ENCODE data around the gene CACNG1. TPM values are rescaled to one million over a fixed set of nuclear protein-coding genes. Genes with fewer than 3 reads are reported as not detected.
"Not testable (repeated sequence)": the region's sequence is repeated elsewhere in the genome, so short reads cannot be mapped to it uniquely, and the experiment has no call there.

Gene CACNG1
- total RNA-seq, 2 donors from 2014 or later = not detected

- no peak for TF ChIP-seq CTCF (IDR thresholded peaks at IDR 0.05)
Measured at GRCh38 chr17:67096609-67097008, 52.3 kb downstream of the CACNG1 start.

GRCh38 chr17:67098006-67098405 is 53.7 kb downstream of the CACNG1 start:
- DNase-seq (ENCODE audit: low spot score) (no peak), ATAC-seq (ENCODE audit: insufficient number of reproducible peaks, low FRiP score, low read depth) (no peak)
- H3K27me3 ChIP-seq (replicated peaks; ENCODE audit: insufficient read depth) = no peaks in the 10 kb centered on the region
- no peaks in the 10 kb centered on the region for H3K9me3 ChIP-seq
- H3K4me3 ChIP-seq = no peak overlapping the region
- H3K4me1 ChIP-seq (ENCODE audit: control insufficient read depth in 1 of 2, low read depth in 2 of 2) = peaks cover 19 to 37% of the 10 kb centered on the region in 2 donors
- H3K36me3 ChIP-seq = no peaks in the 10 kb centered on the region
- no peak for TF ChIP-seq CTCF (IDR thresholded peaks at IDR 0.05)
- no peak overlapping the region for H3K27ac ChIP-seq

More at GRCh38 chr17:67096609-67097008, 52.3 kb downstream of the CACNG1 start:
- no peaks in the 10 kb centered on the region for H3K36me3 ChIP-seq
- H3K9me3 ChIP-seq = no peaks in the 10 kb centered on the region
- DNase-seq (ENCODE audit: low spot score) = no peak
- peaks cover 11 to 23% of the 10 kb centered on the region in 2 donors for H3K4me1 ChIP-seq (ENCODE audit: control insufficient read depth in 1 of 2, low read depth in 2 of 2)
- ATAC-seq (ENCODE audit: insufficient number of reproducible peaks, low FRiP score, low read depth) = no peak
- H3K4me3 ChIP-seq = no peak overlapping the region
- no peak overlapping the region for H3K27ac ChIP-seq
- no peaks in the 10 kb centered on the region for H3K27me3 ChIP-seq (replicated peaks; ENCODE audit: insufficient read depth)

- not testable (repeated sequence) for H3K27ac ChIP-seq; H3K4me3 ChIP-seq; ATAC-seq (ENCODE audit: insufficient number of reproducible peaks, low FRiP score, low read depth); DNase-seq (ENCODE audit: low spot score); H3K9me3 ChIP-seq; H3K27me3 ChIP-seq (replicated peaks; ENCODE audit: insufficient read depth)
- Histone ChIP-seq H3K4me1 (ENCODE audit: control insufficient read depth in 1 of 2, low read depth in 2 of 2) (peaks cover 10 to 21% of the 10 kb centered on the region in 2 donors), H3K36me3 (peaks cover 14% of the 10 kb centered on the region)
Measured at GRCh38 chr17:67104641-67105040, 60.3 kb downstream of the CACNG1 start.

- Histone ChIP-seq H3K4me1 (ENCODE audit: control insufficient read depth in 1 of 2, low read depth in 2 of 2) (peaks cover 10 to 18% of the 10 kb centered on the region in 2 donors), H3K27ac (no peak overlapping the region), H3K27me3 (replicated peaks; ENCODE audit: insufficient read depth) (no peaks in the 10 kb centered on the region), H3K4me3 (no peak overlapping the region), H3K36me3 (peaks cover 14% of the 10 kb centered on the region), H3K9me3 (no peaks in the 10 kb centered on the region)
- DNase-seq (ENCODE audit: low spot score) (no peak), ATAC-seq (ENCODE audit: insufficient number of reproducible peaks, low FRiP score, low read depth) (no peak)
- no peak for TF ChIP-seq CTCF (IDR thresholded peaks at IDR 0.05)
Measured at GRCh38 chr17:67105213-67105612, 60.9 kb downstream of the CACNG1 start.

Other genes with a start within 250 kb of the CACNG1 start
- not detected for gene CACNG5, start 209.4 kb upstream of the CACNG1 start, total RNA-seq
- gene CACNG4, start 79.8 kb upstream of the CACNG1 start, total RNA-seq = not detected
- gene HELZ, start 200.6 kb downstream of the CACNG1 start, total RNA-seq = 10 to 100 TPM; 47.8 to 58.4 TPM